ENCODE results near the gene ZNF653.
"Not testable (repeated sequence)": the region's sequence is repeated elsewhere in the genome, so short reads cannot be mapped to it uniquely, and the experiment has no call there.

The ZNF653 gene

GRCh38 chr19:11453468-11454341, 51.9 kb downstream of the ZNF653 start:
- no peak for DNase-seq

- no peak for DNase-seq
Measured at GRCh38 chr19:11452620-11453310, 52.9 kb downstream of the ZNF653 start.

- DNase-seq: no peak
Measured at GRCh38 chr19:11451871-11452619, 53.6 kb downstream of the ZNF653 start.

GRCh38 chr19:11451327-11451870, 54.2 kb downstream of the ZNF653 start:
- DNase-seq: no peak

DNA sequence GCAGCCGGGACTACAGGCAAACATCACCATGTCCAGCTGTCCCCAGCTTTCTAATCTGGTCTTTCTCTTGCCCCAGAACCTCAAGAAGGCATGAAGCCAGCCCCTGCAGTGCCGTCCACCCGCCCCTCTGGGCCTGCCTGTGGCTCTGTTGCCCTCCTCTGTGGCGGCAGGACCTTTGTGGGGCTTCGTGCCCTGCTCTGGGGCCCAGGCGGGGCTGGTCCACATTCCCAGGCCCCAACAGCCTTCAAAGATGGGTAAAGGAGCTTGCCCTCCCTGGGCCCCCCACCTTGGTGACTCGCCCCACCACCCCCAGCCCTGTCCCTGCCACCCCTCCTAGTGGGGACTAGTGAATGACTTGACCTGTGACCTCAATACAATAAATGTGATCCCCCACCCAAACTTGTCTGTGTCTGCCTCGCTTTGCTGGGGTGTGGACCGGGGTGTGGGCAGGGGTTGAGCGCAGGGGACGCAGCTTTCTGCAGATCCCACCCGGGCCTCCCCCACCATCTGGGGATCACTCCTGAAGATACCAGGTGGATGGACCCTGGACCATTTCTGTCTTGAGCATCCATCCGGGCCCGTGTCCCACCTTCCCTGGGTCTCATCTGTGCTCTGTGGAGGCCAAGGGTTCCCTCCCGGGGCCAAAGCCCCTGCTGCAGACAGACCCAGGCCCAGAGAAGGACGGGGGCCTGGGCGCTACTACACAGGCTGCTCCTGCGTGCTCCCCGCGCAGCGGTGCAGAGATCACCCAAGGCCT, 54.9 kb downstream of the ZNF653 start:
- DNase-seq: no peak

GRCh38 chr19:11448923-11449554, 56.6 kb downstream of the ZNF653 start:
- no peak for DNase-seq

- no peak for DNase-seq
Measured at GRCh38 chr19:11448410-11448809, 57.2 kb downstream of the ZNF653 start.

- DNase-seq: no peak
Measured at GRCh38 chr19:11447347-11448262, 58.0 kb downstream of the ZNF653 start.

- peak in 1 of 2 experiments; percentile 12 for DNase-seq
Measured at GRCh38 chr19:11446652-11447301, 58.9 kb downstream of the ZNF653 start.

DNA sequence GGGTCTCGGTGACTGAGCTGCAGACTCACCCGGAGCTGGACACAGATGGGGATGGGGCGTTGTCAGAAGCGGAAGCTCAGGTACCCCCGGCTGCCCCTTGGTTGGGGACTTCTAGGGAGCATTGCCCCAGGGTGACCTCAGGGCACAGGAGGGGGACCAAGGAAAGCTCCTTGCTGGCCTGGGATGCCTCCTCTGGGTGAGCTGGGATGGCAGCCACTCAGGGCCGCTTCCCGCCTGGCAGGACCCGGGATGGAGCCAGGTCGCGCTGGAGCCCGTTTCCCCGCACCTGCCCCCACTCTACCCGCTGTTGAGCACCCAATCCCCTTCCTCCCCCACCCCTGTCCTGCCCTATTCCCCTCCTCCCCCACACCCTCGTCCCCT, 59.4 kb downstream of the ZNF653 start:
- no peak for DNase-seq

GRCh38 chr19:11445141-11445540, 60.5 kb downstream of the ZNF653 start:
- no peak for DNase-seq

GRCh38 chr19:11444059-11444458, 61.6 kb downstream of the ZNF653 start:
- DNase-seq: no peak

GRCh38 chr19:11437955-11438354, 67.7 kb downstream of the ZNF653 start:
- no peak for DNase-seq

DNA sequence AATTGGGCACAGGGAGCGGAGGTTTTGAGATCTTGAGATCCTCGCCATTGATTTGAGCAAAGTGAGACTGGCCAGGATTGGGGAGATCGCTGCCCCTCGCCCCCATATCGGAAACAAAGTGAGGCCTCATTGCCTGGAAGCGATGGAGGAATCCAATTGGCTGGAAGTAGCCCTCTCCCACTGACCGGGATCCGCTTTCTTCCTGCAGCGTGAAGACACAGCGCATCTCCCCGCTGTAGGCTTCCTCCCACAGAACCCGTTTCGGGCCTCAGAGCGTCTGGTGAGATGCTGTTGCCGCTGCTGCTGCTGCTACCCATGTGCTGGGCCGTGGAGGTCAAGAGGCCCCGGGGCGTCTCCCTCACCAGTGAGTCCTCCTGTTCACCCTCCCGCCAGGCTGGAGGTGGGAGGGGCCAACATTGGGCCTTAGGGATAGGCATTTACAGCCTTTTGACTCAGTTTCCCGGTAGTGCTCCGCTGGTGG, 69.8 kb downstream of the ZNF653 start:
- DNase-seq: no peak

- peak; percentile 99 for DNase-seq
Measured at GRCh38 chr19:11435057-11435832, 70.4 kb downstream of the ZNF653 start, which contains the start of the genes ODAD3 and PRKCSH. Gene ODAD3, minus strand, starts transcription at chr19:11435121. Its CDS starts 105 bp downstream, at chr19:11435016. Gene PRKCSH, plus strand, starts transcription at chr19:11435635. Its CDS starts 483 bp downstream, at chr19:11436118.

GRCh38 chr19:11434703-11435056, 71.0 kb downstream of the ZNF653 start:
- no peak for DNase-seq

- DNase-seq: not testable (repeated sequence)
Measured at GRCh38 chr19:11433526-11433925, 72.1 kb downstream of the ZNF653 start.

All from NCI-H2081 (cell line).